WERI-Rb-1 (cell line): ENCODE measurements around the gene DDX10.
"Not testable (repeated sequence)": the region's sequence is repeated elsewhere in the genome, so short reads cannot be mapped to it uniquely, and the experiment has no call there.

Source experiments
- DNase-seq: peaks from one replicate; pipeline ENCODE4 v3.0.0-alpha.2; 2020
- H3K27ac ChIP-seq: fragments of 250-450 bp; sonication (Bioruptor Pico); 2 replicates; pipeline ENCODE4 v1.5.1; 2020; ENCODE audit warnings: mild to moderate bottlenecking, moderate library complexity
- H3K27me3 ChIP-seq: fragments of 250-450 bp; sonication (Bioruptor Pico); 2 replicates; pipeline ENCODE4 v1.5.1; 2021; ENCODE audit warnings: mild to moderate bottlenecking, low read depth, moderate library complexity; ENCODE audit not compliant: insufficient read depth, severe bottlenecking
- H3K36me3 ChIP-seq: fragments of 250-450 bp; sonication (Bioruptor Pico); 2 replicates; pipeline ENCODE4 v1.5.1; 2020; ENCODE audit warnings: mild to moderate bottlenecking, moderate library complexity
- H3K4me3 ChIP-seq: 2 replicates; pipeline ENCODE4 v1.5.1; 2011; ENCODE audit warnings: low read depth, mild to moderate bottlenecking, control low read depth, low read length
- H3K9me3 ChIP-seq: fragments of 250-450 bp; sonication (Bioruptor Pico); 2 replicates; pipeline ENCODE4 v1.5.1; 2021; ENCODE audit warnings: mild to moderate bottlenecking, moderate library complexity; ENCODE audit not compliant: severe bottlenecking
- TF ChIP-seq, protein P1 (sequence below): IDR thresholded peaks from 2 replicates; pipeline ENCODE4 v1.5.1; 2011; ENCODE audit warnings: low read depth, mild to moderate bottlenecking, control low read depth, inconsistent platforms, low read length

DDX10 gene

DNA sequence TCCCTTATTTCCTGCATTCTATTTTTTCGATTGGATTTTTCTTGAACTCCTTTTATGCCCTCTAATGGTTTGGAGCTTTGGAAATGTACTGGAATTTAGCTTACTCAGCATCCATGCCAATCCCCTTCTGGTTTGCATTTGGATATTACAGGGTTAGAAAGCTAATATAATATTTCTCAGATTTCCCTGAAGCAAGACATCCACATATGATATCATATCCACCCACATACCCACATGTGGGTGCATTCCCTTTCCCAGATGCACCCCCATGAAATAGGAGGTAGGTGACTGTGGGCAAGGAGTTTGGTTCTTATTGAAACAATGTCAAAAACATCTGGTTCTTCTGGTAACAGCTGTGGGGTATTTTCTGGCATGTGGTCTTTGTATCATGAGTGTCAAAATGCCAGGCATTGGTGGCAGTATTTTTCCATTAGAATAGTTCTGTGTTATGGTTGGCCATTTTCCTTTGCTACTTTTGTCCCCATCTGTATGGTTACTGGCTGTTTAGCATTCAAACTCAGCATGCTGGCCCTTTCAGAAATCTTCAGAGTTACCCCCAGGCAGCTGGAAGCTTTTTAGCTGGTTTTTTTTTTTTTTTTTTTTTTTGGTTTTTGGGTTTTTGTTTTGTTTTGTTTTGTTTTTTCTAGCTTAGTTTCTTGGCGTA lies 32.7 kb upstream of the DDX10 start:
- H3K4me3 ChIP-seq = no peak overlapping the region

GRCh38 chr11:108635106-108635505 lies 29.8 kb upstream of the DDX10 start:
- H3K9me3 ChIP-seq = no peaks in the 10 kb centered on the region
- H3K27me3 ChIP-seq = no peaks in the 10 kb centered on the region
- H3K27ac ChIP-seq = no peak overlapping the region
- TF ChIP-seq, protein P1, sequence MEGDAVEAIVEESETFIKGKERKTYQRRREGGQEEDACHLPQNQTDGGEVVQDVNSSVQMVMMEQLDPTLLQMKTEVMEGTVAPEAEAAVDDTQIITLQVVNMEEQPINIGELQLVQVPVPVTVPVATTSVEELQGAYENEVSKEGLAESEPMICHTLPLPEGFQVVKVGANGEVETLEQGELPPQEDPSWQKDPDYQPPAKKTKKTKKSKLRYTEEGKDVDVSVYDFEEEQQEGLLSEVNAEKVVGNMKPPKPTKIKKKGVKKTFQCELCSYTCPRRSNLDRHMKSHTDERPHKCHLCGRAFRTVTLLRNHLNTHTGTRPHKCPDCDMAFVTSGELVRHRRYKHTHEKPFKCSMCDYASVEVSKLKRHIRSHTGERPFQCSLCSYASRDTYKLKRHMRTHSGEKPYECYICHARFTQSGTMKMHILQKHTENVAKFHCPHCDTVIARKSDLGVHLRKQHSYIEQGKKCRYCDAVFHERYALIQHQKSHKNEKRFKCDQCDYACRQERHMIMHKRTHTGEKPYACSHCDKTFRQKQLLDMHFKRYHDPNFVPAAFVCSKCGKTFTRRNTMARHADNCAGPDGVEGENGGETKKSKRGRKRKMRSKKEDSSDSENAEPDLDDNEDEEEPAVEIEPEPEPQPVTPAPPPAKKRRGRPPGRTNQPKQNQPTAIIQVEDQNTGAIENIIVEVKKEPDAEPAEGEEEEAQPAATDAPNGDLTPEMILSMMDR = no peak
- H3K36me3 ChIP-seq = no peaks in the 10 kb centered on the region
- DNase-seq = no peak
- no peak overlapping the region for H3K4me3 ChIP-seq

More for the DNA sequence above, 32.7 kb upstream of the DDX10 start:
- Histone ChIP-seq H3K9me3 (peaks cover 6% of the 10 kb centered on the region), H3K36me3 (no peaks in the 10 kb centered on the region), H3K27me3 (no peaks in the 10 kb centered on the region), H3K27ac (no peak overlapping the region)
- TF ChIP-seq, protein P1 = no peak
- no peak for DNase-seq

GRCh38 chr11:108636222-108636621 lies 28.6 kb upstream of the DDX10 start:
- Histone ChIP-seq H3K36me3 (no peaks in the 10 kb centered on the region), H3K4me3 (no peak overlapping the region), H3K27me3 (no peaks in the 10 kb centered on the region), H3K27ac (no peak overlapping the region), H3K9me3 (no peaks in the 10 kb centered on the region)
- no peak for DNase-seq
- TF ChIP-seq, protein P1 = no peak

DNA sequence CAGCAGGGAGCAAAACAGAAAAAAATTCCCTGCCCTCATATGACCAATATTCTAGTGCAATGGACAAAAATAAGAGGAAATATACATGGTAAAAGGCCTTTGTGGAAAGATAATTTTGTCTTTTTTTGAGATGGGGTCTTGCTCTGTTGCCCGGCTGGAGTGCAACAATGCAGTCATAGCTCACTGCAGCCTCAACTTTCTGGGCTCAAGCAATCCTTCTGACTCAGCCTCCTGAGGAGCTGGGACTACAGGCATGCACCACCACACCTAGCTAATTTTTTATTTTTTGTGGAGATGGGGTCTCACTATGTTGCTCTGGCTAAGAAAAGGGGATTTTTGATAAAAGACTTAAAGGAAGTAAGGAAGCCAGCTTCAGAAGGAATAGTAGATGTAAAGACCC lies 25.7 kb upstream of the DDX10 start:
- Histone ChIP-seq H3K27ac (no peak overlapping the region), H3K4me3 (no peak overlapping the region), H3K27me3 (no peaks in the 10 kb centered on the region), H3K9me3 (no peaks in the 10 kb centered on the region), H3K36me3 (no peaks in the 10 kb centered on the region)
- TF ChIP-seq, protein P1 = no peak
- DNase-seq = no peak

- not testable (repeated sequence) for H3K27ac ChIP-seq, H3K9me3 ChIP-seq, DNase-seq, H3K4me3 ChIP-seq, H3K36me3 ChIP-seq, H3K27me3 ChIP-seq
Measured at GRCh38 chr11:108641752-108642151, 23.1 kb upstream of the DDX10 start.

GRCh38 chr11:108643974-108644373 lies 20.9 kb upstream of the DDX10 start:
- H3K27me3 ChIP-seq = no peaks in the 10 kb centered on the region
- H3K27ac ChIP-seq = no peak overlapping the region
- no peaks in the 10 kb centered on the region for H3K9me3 ChIP-seq
- H3K4me3 ChIP-seq = no peak overlapping the region
- no peaks in the 10 kb centered on the region for H3K36me3 ChIP-seq
- DNase-seq = no peak
- TF ChIP-seq, protein P1 = no peak
